Sciatic nerve (tissue), 2 donors: ENCODE data around the gene DUSP1. TPM values are rescaled to one million over a fixed set of nuclear protein-coding genes. Genes with fewer than 3 reads are reported as not detected.
A peak's percentile ranks its signal among the peaks of the same experiment; 100 is the strongest.
"Not testable (repeated sequence)": the region's sequence is repeated elsewhere in the genome, so short reads cannot be mapped to it uniquely, and the experiment has no call there.

Source experiments
- ATAC-seq: fragments of 200-7000 bp; cut with Tn5 transposase; one replicate; pipeline ENCODE4 v1.9.1; 2020; ENCODE audit warnings: mild to moderate bottlenecking, moderate library complexity
- DNase-seq: peaks from one replicate; pipeline ENCODE4 v3.0.0-alpha.2; 2020; ENCODE audit warnings: low spot score
- intact Hi-C: fragments of 100-400 bp; cut with DNase I; formaldehyde crosslinking; loops from one replicate; pipeline ENCODE4 v1.14.2; 2022
- total RNA-seq: library from RNA; stranded (reverse); fragmentation: NEBNext Ultra II Directional; extraction: Animal tissue kit (Norgen Biotek cat#: 25700); gene quantifications from one replicate; pipeline ENCODE4 v1.2.1, GENCODE V29; 2021
- donor health status: DM: no; HTN: no; CAD: no.
- donor health status: DM: no; HTN: no; CAD: no.

Gene DUSP1
- 296 TPM for total RNA-seq

GRCh38 chr5:172770675-172771438, at the start of gene DUSP1:
Gene DUSP1 (minus strand): TSS chr5:172771195. CDS start chr5:172770952, 243 bp downstream.
- ATAC-seq (peak; percentile 68), DNase-seq (peak; percentile 100)
- intact Hi-C loops = loop anchor here (5.0 kb wide), 1 partner anchor 54 kb away; no protein-coding TSS in a partner anchor

- DNase-seq = peak; percentile 57
- intact Hi-C loops = no loop called here
- peak; percentile 51 for ATAC-seq
These were observed 49.2 kb upstream of the DUSP1 start for GRCh38 chr5:172820046-172820767.

- DNase-seq = peak; percentile 35
- ATAC-seq = no peak
- intact Hi-C loops = loop anchor here (10.0 kb wide), 1 partner anchor 1525 kb away; no protein-coding TSS in a partner anchor
These were observed 48.6 kb upstream of the DUSP1 start for GRCh38 chr5:172819569-172819968.

- ATAC-seq = no peak
- intact Hi-C loops = loop anchor here (10.0 kb wide), 1 partner anchor 1527 kb away; no protein-coding TSS in a partner anchor
- DNase-seq = peak; percentile 27
These were observed 47.1 kb upstream of the DUSP1 start for GRCh38 chr5:172818081-172818480.

- no peak for ATAC-seq
- no peak for DNase-seq
- intact Hi-C loops = loop anchor here (10.0 kb wide), 1 partner anchor 1527 kb away; no protein-coding TSS in a partner anchor
These were observed 46.7 kb upstream of the DUSP1 start for GRCh38 chr5:172817664-172818063.

GRCh38 chr5:172816925-172817562, 46.0 kb upstream of the DUSP1 start:
- intact Hi-C loops = loop anchor here (10.0 kb wide), 1 partner anchor 1528 kb away; no protein-coding TSS in a partner anchor
- DNase-seq (no peak), ATAC-seq (no peak)

GRCh38 chr5:172815631-172816030, 44.6 kb upstream of the DUSP1 start:
- intact Hi-C loops = loop anchor here (10.0 kb wide), 1 partner anchor 1529 kb away; no protein-coding TSS in a partner anchor
- no peak for DNase-seq
- ATAC-seq = no peak

- intact Hi-C loops = loop anchor here (10.0 kb wide), 1 partner anchor 1534 kb away; no protein-coding TSS in a partner anchor
- DNase-seq = peak; percentile 10
- ATAC-seq = not testable (repeated sequence)
These were observed 40.0 kb upstream of the DUSP1 start for GRCh38 chr5:172810996-172811395.

- no peak for DNase-seq
- intact Hi-C loops = loop anchor here (10.0 kb wide), 1 partner anchor 1535 kb away; no protein-coding TSS in a partner anchor
- ATAC-seq = no peak
These were observed 38.8 kb upstream of the DUSP1 start for GRCh38 chr5:172809774-172810173.

GRCh38 chr5:172807766-172808311, 36.8 kb upstream of the DUSP1 start:
- ATAC-seq = peak; percentile 28
- intact Hi-C loops = no loop called here
- DNase-seq = peak; percentile 42

GRCh38 chr5:172806897-172807672, 36.1 kb upstream of the DUSP1 start:
- ATAC-seq (peak; percentile 98), DNase-seq (peak; percentile 92)
- intact Hi-C loops = no loop called here

- ATAC-seq (no peak), DNase-seq (no peak)
- intact Hi-C loops = no loop called here
These were observed 34.8 kb upstream of the DUSP1 start for GRCh38 chr5:172805736-172806255.

- intact Hi-C loops = no loop called here
- DNase-seq = peak; percentile 2
- ATAC-seq = no peak
These were observed 34.2 kb upstream of the DUSP1 start for GRCh38 chr5:172805018-172805683.

- no peak for DNase-seq
- ATAC-seq = no peak
- intact Hi-C loops = no loop called here
These were observed 31.7 kb upstream of the DUSP1 start for GRCh38 chr5:172802567-172803176.

- ATAC-seq (no peak), DNase-seq (no peak)
- intact Hi-C loops = no loop called here
These were observed 31.1 kb upstream of the DUSP1 start for GRCh38 chr5:172802112-172802511.

- DNase-seq (no peak), ATAC-seq (no peak)
- intact Hi-C loops = no loop called here
These were observed 30.2 kb upstream of the DUSP1 start for GRCh38 chr5:172801179-172801671.

GRCh38 chr5:172800088-172800551, 29.1 kb upstream of the DUSP1 start:
- no peak for DNase-seq
- peak; percentile 2 for ATAC-seq
- intact Hi-C loops = no loop called here
